HG03039 (cell line): ENCODE results near the gene KIF21A.
A peak's percentile ranks its signal among the peaks of the same experiment; 100 is the strongest.
"Not testable (repeated sequence)": the region's sequence is repeated elsewhere in the genome, so short reads cannot be mapped to it uniquely, and the experiment has no call there.

Experiments used
- ATAC-seq: cut with Tn5 transposase; IDR thresholded peaks from one replicate; pipeline ENCODE4 v1.9.1; 2021; ENCODE audit warnings: mild to moderate bottlenecking, moderate library complexity; ENCODE audit not compliant: unreplicated experiment

KIF21A gene

GRCh38 chr12:39351153-39351552 lies 91.8 kb downstream of the KIF21A start:
- ATAC-seq, result no peak

- ATAC-seq, result no peak
Observed at GRCh38 chr12:39348941-39349626, 93.8 kb downstream of the KIF21A start.

GRCh38 chr12:39348523-39348922 lies 94.4 kb downstream of the KIF21A start:
- no peak for ATAC-seq

- no peak for ATAC-seq
Observed at GRCh38 chr12:39344926-39345325, 98.0 kb downstream of the KIF21A start.

- no peak for ATAC-seq
Observed at GRCh38 chr12:39343665-39344064, 99.3 kb downstream of the KIF21A start.

GRCh38 chr12:39341761-39342160 lies 101.2 kb downstream of the KIF21A start:
- no peak for ATAC-seq

GRCh38 chr12:39341179-39341578 lies 101.7 kb downstream of the KIF21A start:
- peak; percentile 85 for ATAC-seq

GRCh38 chr12:39332661-39333175 lies 110.2 kb downstream of the KIF21A start:
- no peak for ATAC-seq

- ATAC-seq, result no peak
Observed at GRCh38 chr12:39331539-39332261, 111.2 kb downstream of the KIF21A start.

GRCh38 chr12:39329876-39330275 lies 113.0 kb downstream of the KIF21A start:
- ATAC-seq, result no peak

- no peak for ATAC-seq
Observed at GRCh38 chr12:39329018-39329417, 113.9 kb downstream of the KIF21A start.

GRCh38 chr12:39327965-39328364 lies 115.0 kb downstream of the KIF21A start:
- ATAC-seq, result no peak

- no peak for ATAC-seq
Observed at GRCh38 chr12:39327510-39327909, 115.4 kb downstream of the KIF21A start.

GRCh38 chr12:39319180-39319579 lies 123.7 kb downstream of the KIF21A start:
- ATAC-seq, result no peak

GRCh38 chr12:39314547-39314946 lies 128.4 kb downstream of the KIF21A start:
- no peak for ATAC-seq

GRCh38 chr12:39309516-39309915 lies 133.4 kb downstream of the KIF21A start:
- no peak for ATAC-seq

GRCh38 chr12:39301422-39301821 lies 141.5 kb downstream of the KIF21A start:
- ATAC-seq, result no peak

GRCh38 chr12:39300799-39301198 lies 142.1 kb downstream of the KIF21A start:
- ATAC-seq, result no peak

GRCh38 chr12:39297891-39298290 lies 145.0 kb downstream of the KIF21A start:
- ATAC-seq, result no peak

GRCh38 chr12:39296496-39296895 lies 146.4 kb downstream of the KIF21A start:
- no peak for ATAC-seq

GRCh38 chr12:39295593-39295992 lies 147.3 kb downstream of the KIF21A start:
- not testable (repeated sequence) for ATAC-seq

GRCh38 chr12:39294715-39295114 lies 148.2 kb downstream of the KIF21A start:
- ATAC-seq, result no peak
